Measurements from ENCODE around the gene ATP23.

DNA sequence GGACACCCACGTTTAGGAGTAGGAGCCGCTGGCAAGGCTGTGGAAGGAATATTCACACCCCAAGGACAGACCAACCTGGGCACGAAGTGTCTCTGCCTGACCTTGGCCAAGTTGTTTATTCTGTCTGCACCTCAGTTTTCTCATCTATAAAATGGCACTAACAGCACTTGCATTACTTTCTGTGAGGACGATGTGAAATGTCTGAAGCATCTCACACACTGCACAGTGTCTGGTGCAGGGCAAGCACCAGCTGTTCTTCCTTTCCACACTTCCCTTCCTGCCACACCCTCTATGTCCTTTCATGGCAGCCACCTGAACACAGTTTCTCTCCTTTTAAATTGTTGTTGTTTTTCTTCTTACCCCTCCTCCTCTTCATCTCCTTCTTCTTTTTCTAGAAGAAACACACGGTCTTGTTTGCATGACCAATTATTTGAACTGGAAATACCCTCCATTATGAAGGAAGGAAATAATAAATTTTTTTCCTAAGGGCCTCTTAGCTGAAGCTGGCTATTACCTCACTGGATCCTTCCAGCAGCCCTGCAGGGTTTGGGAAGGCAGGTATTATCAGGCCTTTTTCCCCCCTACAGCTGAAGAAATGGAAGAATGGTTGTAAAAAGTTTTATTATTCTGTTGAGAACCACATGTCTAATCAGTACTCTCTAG is 42.9 kb upstream of the ATP23 start:
- TF ChIP-seq POLR2A (IDR thresholded peaks at IDR 0.05), result no peak
- TF ChIP-seq, protein P1, sequence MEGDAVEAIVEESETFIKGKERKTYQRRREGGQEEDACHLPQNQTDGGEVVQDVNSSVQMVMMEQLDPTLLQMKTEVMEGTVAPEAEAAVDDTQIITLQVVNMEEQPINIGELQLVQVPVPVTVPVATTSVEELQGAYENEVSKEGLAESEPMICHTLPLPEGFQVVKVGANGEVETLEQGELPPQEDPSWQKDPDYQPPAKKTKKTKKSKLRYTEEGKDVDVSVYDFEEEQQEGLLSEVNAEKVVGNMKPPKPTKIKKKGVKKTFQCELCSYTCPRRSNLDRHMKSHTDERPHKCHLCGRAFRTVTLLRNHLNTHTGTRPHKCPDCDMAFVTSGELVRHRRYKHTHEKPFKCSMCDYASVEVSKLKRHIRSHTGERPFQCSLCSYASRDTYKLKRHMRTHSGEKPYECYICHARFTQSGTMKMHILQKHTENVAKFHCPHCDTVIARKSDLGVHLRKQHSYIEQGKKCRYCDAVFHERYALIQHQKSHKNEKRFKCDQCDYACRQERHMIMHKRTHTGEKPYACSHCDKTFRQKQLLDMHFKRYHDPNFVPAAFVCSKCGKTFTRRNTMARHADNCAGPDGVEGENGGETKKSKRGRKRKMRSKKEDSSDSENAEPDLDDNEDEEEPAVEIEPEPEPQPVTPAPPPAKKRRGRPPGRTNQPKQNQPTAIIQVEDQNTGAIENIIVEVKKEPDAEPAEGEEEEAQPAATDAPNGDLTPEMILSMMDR (IDR thresholded peaks at IDR 0.05), result no peak

All from body of pancreas (tissue), 4 donors.